Esophagus muscularis mucosa (tissue), 3 donors: Measurements from ENCODE around the gene TP53INP2.

ENCODE experiments used
- CTCF ChIP-seq, 3 experiments: fragments of 200-600 bp in 2 of 3; fragments of 450-650 bp in 1 of 3; sonication (generic) in 2 of 3; IDR thresholded peaks; one replicate each; pipeline ENCODE4 v1.5.1; 2017 to 2019; ENCODE audit warnings: antibody characterized with exemption in 3 of 3, mild to moderate bottlenecking in 2 of 3, moderate library complexity in 1 of 3
- POLR2A ChIP-seq: fragments of 450-650 bp; IDR thresholded peaks from one replicate; pipeline ENCODE4 v1.6.1; 2017; ENCODE audit warnings: antibody characterized with exemption, moderate library complexity, mild to moderate bottlenecking, low read depth
- POLR2AphosphoS5 ChIP-seq, 2 donors: sonication (generic); formaldehyde crosslinking; IDR thresholded peaks; one replicate each; pipeline ENCODE4 v1.6.1; 2017; ENCODE audit warnings: antibody characterized with exemption in 2 of 2

DNA sequence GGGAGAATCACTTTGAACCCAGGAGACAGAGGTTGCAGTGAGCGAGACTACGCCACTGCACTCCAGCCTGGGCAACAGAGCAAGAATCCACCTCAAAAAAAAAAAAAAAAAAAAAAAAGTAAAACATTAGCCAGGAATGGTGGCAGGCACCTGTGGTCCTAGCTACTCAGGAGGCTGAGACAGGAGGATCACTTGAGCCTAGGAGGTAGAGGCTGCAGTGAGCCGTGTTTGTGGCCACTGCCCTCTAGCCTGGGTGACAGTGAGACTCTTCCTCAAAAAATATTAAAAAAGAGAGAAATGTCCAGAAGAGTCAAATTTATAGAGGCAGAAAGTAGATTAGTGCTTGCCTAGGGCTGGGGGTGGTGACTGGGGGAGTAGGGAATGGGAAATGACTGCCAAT is 20.5 kb upstream of the TP53INP2 start:
- no peak for TF ChIP-seq CTCF (IDR thresholded peaks at IDR 0.05)
- no peak for TF ChIP-seq POLR2AphosphoS5 (IDR thresholded peaks at IDR 0.05)
- no peak for TF ChIP-seq POLR2A
